ENCODE results near the gene APBB2. TPM values are rescaled to one million over a fixed set of nuclear protein-coding genes. Genes with fewer than 3 reads are reported as not detected.

Gene APBB2
- total and polyA plus RNA-seq, 2 experiments from 2014 or later: 35.8 to 74.8 TPM

GRCh38 chr4:40785727-40786126 lies 428.6 kb downstream of the APBB2 start:
- no peak for TF ChIP-seq CREB1 (CRISPR knock-in tag; IDR thresholded peaks at IDR 0.05; ENCODE audit: low read depth)
- TF ChIP-seq POLR2AphosphoS5 (IDR thresholded peaks at IDR 0.05; ENCODE audit: low read depth): no peak
- no peak for TF ChIP-seq ETS1 (IDR thresholded peaks at IDR 0.05)
- TF ChIP-seq ZNF331 (CRISPR knock-in tag; IDR thresholded peaks at IDR 0.05; ENCODE audit: low read depth): no peak
- TF ChIP-seq CTCF (conservative IDR thresholded peaks at IDR 0.05; ENCODE audit: low read depth in 2 of 2): no peak
- TF ChIP-seq STAT1 (IDR thresholded peaks at IDR 0.05; ENCODE audit: unreplicated experiment): no peak
- TF ChIP-seq ZNF114 (CRISPR knock-in tag; IDR thresholded peaks at IDR 0.05): no peak
- TF ChIP-seq, protein P1, sequence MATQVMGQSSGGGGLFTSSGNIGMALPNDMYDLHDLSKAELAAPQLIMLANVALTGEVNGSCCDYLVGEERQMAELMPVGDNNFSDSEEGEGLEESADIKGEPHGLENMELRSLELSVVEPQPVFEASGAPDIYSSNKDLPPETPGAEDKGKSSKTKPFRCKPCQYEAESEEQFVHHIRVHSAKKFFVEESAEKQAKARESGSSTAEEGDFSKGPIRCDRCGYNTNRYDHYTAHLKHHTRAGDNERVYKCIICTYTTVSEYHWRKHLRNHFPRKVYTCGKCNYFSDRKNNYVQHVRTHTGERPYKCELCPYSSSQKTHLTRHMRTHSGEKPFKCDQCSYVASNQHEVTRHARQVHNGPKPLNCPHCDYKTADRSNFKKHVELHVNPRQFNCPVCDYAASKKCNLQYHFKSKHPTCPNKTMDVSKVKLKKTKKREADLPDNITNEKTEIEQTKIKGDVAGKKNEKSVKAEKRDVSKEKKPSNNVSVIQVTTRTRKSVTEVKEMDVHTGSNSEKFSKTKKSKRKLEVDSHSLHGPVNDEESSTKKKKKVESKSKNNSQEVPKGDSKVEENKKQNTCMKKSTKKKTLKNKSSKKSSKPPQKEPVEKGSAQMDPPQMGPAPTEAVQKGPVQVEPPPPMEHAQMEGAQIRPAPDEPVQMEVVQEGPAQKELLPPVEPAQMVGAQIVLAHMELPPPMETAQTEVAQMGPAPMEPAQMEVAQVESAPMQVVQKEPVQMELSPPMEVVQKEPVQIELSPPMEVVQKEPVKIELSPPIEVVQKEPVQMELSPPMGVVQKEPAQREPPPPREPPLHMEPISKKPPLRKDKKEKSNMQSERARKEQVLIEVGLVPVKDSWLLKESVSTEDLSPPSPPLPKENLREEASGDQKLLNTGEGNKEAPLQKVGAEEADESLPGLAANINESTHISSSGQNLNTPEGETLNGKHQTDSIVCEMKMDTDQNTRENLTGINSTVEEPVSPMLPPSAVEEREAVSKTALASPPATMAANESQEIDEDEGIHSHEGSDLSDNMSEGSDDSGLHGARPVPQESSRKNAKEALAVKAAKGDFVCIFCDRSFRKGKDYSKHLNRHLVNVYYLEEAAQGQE (IDR thresholded peaks at IDR 0.05; ENCODE audit: unreplicated experiment): no peak
- TF ChIP-seq EZH2 (IDR thresholded peaks at IDR 0.05; ENCODE audit: low read depth, unreplicated experiment): no peak
- TF ChIP-seq NANOG (IDR thresholded peaks at IDR 0.05; ENCODE audit: borderline replicate concordance): no peak
- no peak for TF ChIP-seq ZNF462 (CRISPR knock-in tag; IDR thresholded peaks at IDR 0.05)
- no peak for TF ChIP-seq JUNB (IDR thresholded peaks at IDR 0.05; ENCODE audit: unreplicated experiment)
- TF ChIP-seq EZH2phosphoT487 (IDR thresholded peaks at IDR 0.05; ENCODE audit: unreplicated experiment): no peak
- Histone ChIP-seq H2AFZ (no peak overlapping the region), H3K4me3 (no peak overlapping the region), H3K79me2 (replicated peaks; ENCODE audit: insufficient read depth) (no peaks in the 10 kb centered on the region), H3K4me1 (ENCODE audit: insufficient read depth) (no peaks in the 10 kb centered on the region), H3K27me3 (ENCODE audit: insufficient read depth) (no peaks in the 10 kb centered on the region), H3K4me2 (no peak overlapping the region), H3K27ac (ENCODE audit: low read depth) (no peak overlapping the region), H3K36me3 (ENCODE audit: insufficient read depth) (no peaks in the 10 kb centered on the region; the same call in 1 of the 2 replicates), H3K9me2 (ENCODE audit: insufficient read depth) (no peaks in the 10 kb centered on the region; the same call in 1 of the 2 replicates), H4K20me1 (replicated peaks; ENCODE audit: insufficient read depth) (no peaks in the 10 kb centered on the region), H3F3A (replicated peaks; ENCODE audit: low read depth) (no peaks in the 10 kb centered on the region)
- Mint-ChIP-seq H3K27me3 (ENCODE audit: insufficient read depth, low read depth, poor library complexity) (peaks cover 7% of the 10 kb centered on the region), H3K36me3 (ENCODE audit: low read depth) (peaks cover 13% of the 10 kb centered on the region; the same call in 2 of the 3 replicates), H3K9me3 (no peaks in the 10 kb centered on the region), H3K4me3 (no peak overlapping the region), H3K27ac (no peak overlapping the region), H3K4me1 (peaks cover 4% of the 10 kb centered on the region; the same call in 2 of the 3 replicates)
- ATAC-seq: no peak
- DNase-seq (ENCODE audit: low spot score): no peak
